Adrenal gland (tissue), 12 donors: Measurements from ENCODE around the gene L3HYPDH. TPM values are rescaled to one million over a fixed set of nuclear protein-coding genes. Genes with fewer than 3 reads are reported as not detected.

Experiments
- DNase-seq, 7 donors: peaks; one replicate each; pipeline ENCODE4 v3.0.0-alpha.2; 2019 to 2020
- H3K27ac ChIP-seq, 5 donors: fragments of 200-600 bp; sonication (generic) in 4 of 5; 1 replicate in 3 of 5; 2 replicates in 2 of 5; pipeline versions ENCODE4 v1.5.1 to v1.8.0; 2016 to 2020; ENCODE audit warnings: mild to moderate bottlenecking in 1 of 5
- H3K27me3 ChIP-seq: fragments of 200-600 bp; 2 replicates; pipeline ENCODE4 v1.8.0; 2021
- H3K36me3 ChIP-seq, 2 donors: fragments of 200-600 bp; replicated peaks in 1 of 2; 1 replicate in 1 of 2; 2 replicates in 1 of 2; pipeline versions ENCODE4 v1.5.1 to v1.8.0; 2018 to 2022
- H3K4me1 ChIP-seq, 2 donors: fragments of 200-600 bp; replicated peaks in 1 of 2; 1 replicate in 1 of 2; 2 replicates in 1 of 2; pipeline versions ENCODE4 v1.5.1 to v1.8.0; 2018 to 2021
- H3K4me3 ChIP-seq, 4 donors: fragments of 200-600 bp; sonication (generic) in 3 of 4; one replicate each; pipeline ENCODE4 v1.5.1; 2016 to 2018
- H3K9me3 ChIP-seq, 3 donors: fragments of 200-600 bp; sonication (generic) in 1 of 3; replicated peaks in 1 of 3; 1 replicate in 2 of 3; 2 replicates in 1 of 3; pipeline versions ENCODE4 v1.5.1 to v1.8.0; 2016 to 2021
- CTCF ChIP-seq, 6 experiments: fragments of 450-650 bp in 4 of 6; fragments of 200-600 bp in 2 of 6; sonication (generic) in 1 of 6; IDR thresholded peaks; 1 replicate in 5 of 6; 2 replicates in 1 of 6; pipeline versions ENCODE4 v1.5.1 to v1.8.0; 2016 to 2021; ENCODE audit warnings: antibody characterized with exemption in 6 of 6, mild to moderate bottlenecking in 2 of 6, moderate library complexity in 1 of 6
- POLR2A ChIP-seq, 2 donors: fragments of 450-650 bp; IDR thresholded peaks; one replicate each; pipeline ENCODE4 v1.6.1; 2017; ENCODE audit warnings: antibody characterized with exemption in 2 of 2, mild to moderate bottlenecking in 2 of 2, moderate library complexity in 1 of 2
- WGBS, 4 donors: extraction: QIAGEN DNeasy Blood & Tissue Kit in 2 of 4; methylation state at CpG; one replicate each; pipeline versions ENCODE4 v1.1.5 to v1.1.7; 2013 to 2017; 5-methylcytosine and 5-hydroxymethylcytosine counted together
- intact Hi-C, 2 donors: fragments of 100-400 bp; cut with DNase I; formaldehyde crosslinking; loops; one replicate each; pipeline versions ENCODE4 v1.14.1 to v1.15.0; 2022 to 2023
- polyA plus RNA-seq, 3 donors: library from polyadenylated mRNA; stranded (reverse); fragments of 200-250 nt in 2 of 3; fragments of 350-450 nt in 1 of 3; fragmentation: Illumina TruSeq in 1 of 3; extraction: RNeasy Lipid Tissue Mini Kit (QIAGEN cat#74804) in 1 of 3; gene quantifications; one replicate each; pipeline ENCODE4 v1.2.3, GENCODE V29; 2013 to 2014
- total RNA-seq, 9 donors: library from RNA; depleted of rRNA in 4 of 9; stranded (reverse); fragments of >200 nt in 4 of 9; fragments of 120-200 nt in 1 of 9; fragmentation: NEBNext Ultra II Directional in 1 of 9; extraction: Animal tissue kit (Norgen Biotek cat#: 25700) in 1 of 9; gene quantifications; one replicate each; pipeline versions ENCODE4 v1.1.0 to v1.2.4, GENCODE V29; 2013 to 2023
- donor health status: healthy with polysubstance abuse.
- donor health status: Bipolar disorder and iron deficiency.
- donor health status: DM: yes; HTN: yes; CAD: no.
- donor health status: DM: no; HTN: no; CAD: no.
- donor health status: DM: no; HTN: no; CAD: no.
- donor health status: DM: yes; HTN: yes; CAD: no.

Gene L3HYPDH
- total and polyA plus RNA-seq, 12 donors = 7.1 to 59.2 (median 23.8) TPM

- intact Hi-C loops = no loop called here
- no peak overlapping the region for H3K27ac ChIP-seq
- H3K4me1 ChIP-seq = no peaks in the 10 kb centered on the region
- H3K9me3 ChIP-seq = no peaks in the 10 kb centered on the region
- WGBS, 4 donors = 48 to 70% (median 57%) methylated on average over 3 of the region's 3 CpGs
- H3K36me3 ChIP-seq = peaks cover 0 to 4% of the 10 kb centered on the region in 2 donors
- no peak overlapping the region for H3K4me3 ChIP-seq
- H3K27me3 ChIP-seq = no peaks in the 10 kb centered on the region
- TF ChIP-seq CTCF (IDR thresholded peaks at IDR 0.05) (no peak), POLR2A (IDR thresholded peaks at IDR 0.05) (no peak)
- no peak for DNase-seq
These were observed 24.9 kb upstream of the L3HYPDH start for GRCh38 chr14:59509101-59509500.

GRCh38 chr14:59507752-59508103, 23.5 kb upstream of the L3HYPDH start:
- H3K36me3 ChIP-seq = peaks cover 0 to 4% of the 10 kb centered on the region in 2 donors

GRCh38 chr14:59507063-59507751, 23.0 kb upstream of the L3HYPDH start:
- Histone ChIP-seq H3K27me3 (no peaks in the 10 kb centered on the region), H3K4me3 (no peak overlapping the region), H3K4me1 (no peaks in the 10 kb centered on the region), H3K9me3 (no peaks in the 10 kb centered on the region), H3K27ac (no peak overlapping the region), H3K36me3 (peaks cover 0 to 4% of the 10 kb centered on the region in 2 donors)
- intact Hi-C loops = no loop called here
- DNase-seq = peak; percentile 43 to 80 (median 54)
- TF ChIP-seq CTCF (IDR thresholded peaks at IDR 0.05) = peak; percentile 55 to 85 (median 73)
- no peak for TF ChIP-seq POLR2A (IDR thresholded peaks at IDR 0.05)

More at GRCh38 chr14:59507752-59508103, 23.5 kb upstream of the L3HYPDH start:
- 92 to 96% (median 94%) methylated on average over 3 of the region's 3 CpGs for WGBS, 4 donors
- Histone ChIP-seq H3K27me3 (no peaks in the 10 kb centered on the region), H3K4me1 (no peaks in the 10 kb centered on the region), H3K9me3 (no peaks in the 10 kb centered on the region), H3K27ac (no peak overlapping the region), H3K4me3 (no peak overlapping the region)
- intact Hi-C loops = no loop called here
- DNase-seq = no peak
- TF ChIP-seq POLR2A (IDR thresholded peaks at IDR 0.05) (no peak), CTCF (IDR thresholded peaks at IDR 0.05) (no peak)

- no peak for DNase-seq
- Histone ChIP-seq H3K36me3 (peaks cover 0 to 4% of the 10 kb centered on the region in 2 donors), H3K4me1 (peaks cover 3 to 6% of the 10 kb centered on the region in 2 donors), H3K27ac (no peak overlapping the region), H3K9me3 (no peaks in the 10 kb centered on the region), H3K4me3 (no peak overlapping the region), H3K27me3 (no peaks in the 10 kb centered on the region)
- intact Hi-C loops = no loop called here
- TF ChIP-seq POLR2A (IDR thresholded peaks at IDR 0.05) (no peak), CTCF (IDR thresholded peaks at IDR 0.05) (no peak)
- 73 to 93% (median 85%) methylated on average over 4 of the region's 4 CpGs for WGBS, 4 donors
These were observed 19.0 kb upstream of the L3HYPDH start for GRCh38 chr14:59503256-59503655.
